Islet of Langerhans (tissue), 1 donor: Measurements from ENCODE around the gene NUP50.

Experiments used
- FAIRE-seq: peaks from one replicate; lab custom pipeline; 2011; peaks lifted over from hg19 to GRCh38; lab: Jason Lieb, UNC

Gene NUP50

GRCh38 chr22:45163451-45164269 is at the start of gene NUP50:
TSS of gene NUP50 (plus strand) at chr22:45163925. CDS start at chr22:45168178, 4,253 bp downstream.
- FAIRE-seq, result no peak

GRCh38 chr22:45120440-45120839 is 43.3 kb upstream of the NUP50 start:
- FAIRE-seq, result no peak

GRCh38 chr22:45120931-45121330 is 42.8 kb upstream of the NUP50 start:
- FAIRE-seq, result no peak

GRCh38 chr22:45124176-45124847 is 39.4 kb upstream of the NUP50 start:
- FAIRE-seq, result no peak

- FAIRE-seq, result no peak
Measured at GRCh38 chr22:45125188-45125587, 38.5 kb upstream of the NUP50 start.

GRCh38 chr22:45127866-45128265 is 35.9 kb upstream of the NUP50 start:
- FAIRE-seq, result no peak

GRCh38 chr22:45129703-45130524 is 33.8 kb upstream of the NUP50 start:
- no peak for FAIRE-seq

- no peak for FAIRE-seq
Measured at GRCh38 chr22:45130891-45131290, 32.8 kb upstream of the NUP50 start.

GRCh38 chr22:45131749-45132148 is 32.0 kb upstream of the NUP50 start:
- no peak for FAIRE-seq

GRCh38 chr22:45134313-45134712 is 29.4 kb upstream of the NUP50 start:
- no peak for FAIRE-seq

- FAIRE-seq, result no peak
Measured at GRCh38 chr22:45136594-45136993, 27.1 kb upstream of the NUP50 start.

- no peak for FAIRE-seq
Measured at GRCh38 chr22:45139693-45140092, 24.0 kb upstream of the NUP50 start.

GRCh38 chr22:45142376-45142775 is 21.3 kb upstream of the NUP50 start:
- FAIRE-seq, result no peak

- no peak for FAIRE-seq
Measured at GRCh38 chr22:45144916-45145315, 18.8 kb upstream of the NUP50 start.

- FAIRE-seq, result no peak
Measured at GRCh38 chr22:45149671-45150070, 14.1 kb upstream of the NUP50 start.

GRCh38 chr22:45150139-45150538 is 13.6 kb upstream of the NUP50 start:
- FAIRE-seq, result no peak

GRCh38 chr22:45151503-45151902 is 12.2 kb upstream of the NUP50 start:
- no peak for FAIRE-seq

- FAIRE-seq, result no peak
Measured at GRCh38 chr22:45154383-45154782, 9.3 kb upstream of the NUP50 start.

GRCh38 chr22:45155050-45155840 is 8.5 kb upstream of the NUP50 start:
- FAIRE-seq, result no peak

- FAIRE-seq, result no peak
Measured at GRCh38 chr22:45157907-45158306, 5.8 kb upstream of the NUP50 start.

GRCh38 chr22:45159652-45160462 is 3.9 kb upstream of the NUP50 start:
- no peak for FAIRE-seq
